Posterior vena cava (tissue), 2 donors: ENCODE data around the gene FCN1. TPM values are rescaled to one million over a fixed set of nuclear protein-coding genes. Genes with fewer than 3 reads are reported as not detected.
"Not testable (repeated sequence)": the region's sequence is repeated elsewhere in the genome, so short reads cannot be mapped to it uniquely, and the experiment has no call there.

ENCODE experiments used
- DNase-seq: peaks from one replicate; pipeline ENCODE4 v3.0.0-alpha.2; 2020; ENCODE audit warnings: low spot score
- intact Hi-C, 2 donors: fragments of 100-400 bp; cut with DNase I; formaldehyde crosslinking; loops; one replicate each; pipeline versions ENCODE4 v1.14.1 to v1.14.2; 2022 to 2023
- total RNA-seq, 2 donors: library from RNA; stranded (reverse); fragmentation: NEBNext Ultra II Directional; extraction: Animal tissue kit (Norgen Biotek cat#: 25700); gene quantifications; one replicate each; pipeline ENCODE4 v1.2.1, GENCODE V29; 2021
- donor health status: DM: yes; HTN: yes; CAD: no.
- donor health status: DM: yes; HTN: yes; CAD: no.

FCN1 gene
- total RNA-seq, 2 donors from 2014 or later, result 7.1 to 16.5 TPM

DNA sequence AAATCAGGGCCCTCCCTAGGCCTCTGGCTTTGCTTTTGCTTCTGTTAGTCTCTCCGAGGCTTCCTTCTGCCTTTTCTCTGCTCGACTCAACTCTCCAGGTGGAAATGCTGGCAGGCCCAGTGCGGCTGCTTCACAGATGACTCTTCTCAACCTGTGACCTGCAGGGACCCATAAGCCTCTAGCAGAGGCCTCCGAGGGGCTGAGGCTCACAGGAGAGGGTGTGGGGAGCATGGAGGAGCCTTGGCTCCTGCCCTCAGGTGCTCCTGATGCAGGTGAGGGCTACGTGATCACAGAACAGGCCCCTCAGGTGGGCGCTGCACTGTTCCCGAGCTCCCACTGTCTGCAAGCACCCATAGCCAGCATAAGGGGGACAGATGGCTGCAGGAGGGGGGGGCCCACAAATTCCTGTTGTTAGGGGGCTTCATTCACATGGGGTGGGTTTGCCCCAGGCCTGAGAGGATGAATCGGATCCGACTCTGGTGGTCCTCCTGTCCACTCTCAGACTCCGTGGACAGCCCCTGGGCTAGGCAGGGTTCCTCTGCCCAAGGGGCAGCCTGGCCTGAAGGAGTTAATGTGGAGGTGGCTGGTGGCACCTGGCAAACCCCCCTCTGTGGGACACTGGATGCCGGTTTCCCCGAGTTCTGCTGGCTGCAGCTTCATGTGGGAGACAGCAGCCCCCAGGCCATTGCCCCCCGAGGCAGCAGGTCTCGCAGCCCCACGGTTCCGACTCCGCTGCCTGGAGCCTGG is 48.0 kb downstream of the FCN1 start:
- intact Hi-C loops, result no loop called here
- peak; percentile 58 for DNase-seq

DNA sequence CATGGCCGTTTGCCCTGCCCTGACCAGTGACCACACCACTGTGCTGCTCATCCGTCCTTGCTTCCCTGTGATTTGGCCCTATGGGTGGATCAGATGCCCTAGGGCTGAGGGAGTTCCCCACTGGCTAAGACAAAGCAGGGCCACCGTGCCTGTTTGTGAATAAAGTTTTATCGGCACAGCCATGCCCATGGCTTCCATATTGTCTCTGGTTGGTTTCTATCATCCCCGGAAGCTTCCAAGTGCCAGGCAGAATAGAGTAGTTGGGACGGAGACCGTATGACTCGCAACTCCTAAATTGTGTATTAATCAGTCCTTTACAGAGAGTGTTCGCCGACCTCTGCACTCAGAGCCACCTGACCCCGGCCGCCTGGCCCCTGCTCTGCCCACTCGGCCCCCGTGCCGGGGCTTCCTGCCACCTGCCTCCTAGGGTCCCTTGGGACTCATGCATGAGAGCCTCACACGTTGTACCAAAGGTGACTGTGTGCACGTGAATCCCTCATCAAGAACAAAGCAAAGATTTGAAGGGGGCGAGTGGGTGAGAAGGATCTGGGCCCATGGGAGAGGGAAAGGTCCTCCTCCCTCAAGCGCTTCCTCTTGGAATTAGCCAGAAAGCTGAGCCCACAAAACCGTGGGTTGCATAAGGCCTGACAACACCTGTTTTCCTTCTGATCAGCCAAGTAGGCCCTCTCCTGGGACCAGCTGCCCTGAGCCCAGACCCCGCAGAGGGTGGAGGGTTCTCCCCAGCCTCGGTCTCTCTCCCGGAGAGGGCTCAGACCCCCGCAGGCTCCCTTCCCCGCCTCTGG is 48.8 kb downstream of the FCN1 start:
- intact Hi-C loops, result no loop called here
- no peak for DNase-seq

DNA sequence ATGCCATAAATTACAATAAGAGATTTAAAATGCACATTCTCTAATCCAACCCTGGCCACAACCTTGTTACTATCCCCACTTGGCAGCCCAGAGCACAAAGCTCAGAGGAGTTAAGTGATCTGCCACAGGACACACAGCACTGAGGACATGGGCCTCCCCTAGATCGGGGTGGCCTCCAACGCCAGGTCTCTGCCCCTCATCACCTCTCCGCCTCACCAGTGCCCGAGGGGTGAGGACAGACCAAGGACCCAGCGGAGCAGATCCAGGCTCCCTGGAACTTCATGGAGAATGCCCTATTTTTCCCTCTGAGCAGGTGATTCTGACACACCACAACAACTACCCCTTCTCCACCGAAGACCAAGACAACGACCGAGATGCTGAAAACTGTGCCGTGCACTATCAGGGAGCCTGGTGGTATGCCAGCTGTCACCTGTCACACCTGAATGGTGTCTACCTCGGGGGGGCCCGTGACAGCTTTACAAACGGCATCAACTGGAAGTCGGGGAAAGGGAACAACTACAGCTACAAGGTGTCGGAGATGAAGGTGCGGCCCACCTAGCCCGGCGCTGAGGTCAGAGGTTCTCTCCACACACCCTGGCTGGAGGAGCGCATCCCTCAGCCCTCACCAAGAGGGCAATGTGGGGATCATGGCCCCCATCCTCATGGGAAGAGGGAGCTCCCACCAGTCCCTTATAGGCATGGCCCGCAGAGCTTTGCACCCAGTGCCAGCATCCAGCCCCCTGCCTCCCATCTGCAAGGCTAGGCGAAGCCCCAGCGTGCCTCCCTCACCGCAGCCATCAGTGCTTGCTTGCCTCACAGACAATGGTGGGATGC is 49.6 kb downstream of the FCN1 start:
- DNase-seq, result no peak
- intact Hi-C loops, result no loop called here

DNA sequence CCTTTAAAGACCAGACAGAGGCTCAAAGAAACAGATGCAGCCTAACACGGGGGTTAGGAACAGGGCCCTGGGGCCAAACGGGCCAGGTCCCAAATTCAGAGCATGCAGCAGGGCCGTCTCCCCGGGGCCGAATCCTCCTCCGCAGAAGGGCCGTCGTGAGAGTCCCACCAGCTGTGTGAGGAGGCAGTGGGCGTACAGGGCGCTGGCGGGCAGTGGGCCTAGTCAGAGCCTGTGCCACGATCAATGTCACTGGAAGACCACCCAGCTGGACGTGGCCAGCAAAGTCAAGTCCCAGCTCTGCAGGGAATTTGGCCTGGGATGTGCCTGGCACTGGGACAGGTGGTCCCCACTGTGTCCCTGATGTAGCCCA is 52.9 kb downstream of the FCN1 start:
- DNase-seq, result no peak
- intact Hi-C loops, result no loop called here

DNA sequence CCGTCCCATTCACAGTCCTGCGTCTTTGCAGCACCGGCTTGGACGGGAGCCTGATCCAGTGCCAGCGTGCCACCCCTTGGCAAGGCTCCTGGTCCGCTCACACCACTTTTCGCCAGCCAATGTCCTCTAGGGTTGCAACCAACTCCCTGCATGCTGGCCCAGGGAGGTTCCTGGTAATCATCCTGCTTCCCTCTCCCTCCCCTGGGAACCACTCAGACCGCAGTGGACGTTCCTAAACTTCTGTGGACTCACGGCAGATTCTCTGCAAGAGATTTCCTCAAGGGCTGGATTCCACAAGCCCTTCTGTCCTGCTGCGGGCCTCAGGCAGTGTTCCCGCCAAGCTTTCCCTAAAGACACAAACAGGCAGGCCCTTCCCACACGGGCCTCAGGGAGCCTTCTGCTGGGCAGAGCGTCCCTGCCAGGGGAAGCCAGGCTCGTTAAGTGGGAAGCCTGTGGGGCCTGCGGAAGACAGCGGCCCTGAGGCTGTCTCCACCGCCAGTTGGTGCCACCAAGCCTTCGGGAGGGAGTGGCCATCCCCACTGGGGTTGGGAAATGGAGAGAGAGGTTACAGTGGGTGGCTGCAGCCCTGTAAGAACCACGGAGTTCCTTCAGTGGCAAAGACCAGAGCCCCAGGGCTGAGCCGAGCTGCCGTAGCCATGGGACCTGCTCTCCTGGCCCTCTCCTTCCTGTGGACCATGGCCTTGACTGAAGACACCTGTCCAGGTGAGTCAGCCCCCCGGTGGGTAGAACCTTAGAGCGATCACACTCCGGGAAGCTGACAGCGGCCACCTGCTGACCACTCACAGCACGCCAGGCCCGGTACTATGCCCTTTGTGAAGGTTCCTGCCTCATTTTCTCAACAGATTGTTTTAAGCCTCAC is 53.5 kb downstream of the FCN1 start:
- no peak for DNase-seq
- intact Hi-C loops, result no loop called here

DNA sequence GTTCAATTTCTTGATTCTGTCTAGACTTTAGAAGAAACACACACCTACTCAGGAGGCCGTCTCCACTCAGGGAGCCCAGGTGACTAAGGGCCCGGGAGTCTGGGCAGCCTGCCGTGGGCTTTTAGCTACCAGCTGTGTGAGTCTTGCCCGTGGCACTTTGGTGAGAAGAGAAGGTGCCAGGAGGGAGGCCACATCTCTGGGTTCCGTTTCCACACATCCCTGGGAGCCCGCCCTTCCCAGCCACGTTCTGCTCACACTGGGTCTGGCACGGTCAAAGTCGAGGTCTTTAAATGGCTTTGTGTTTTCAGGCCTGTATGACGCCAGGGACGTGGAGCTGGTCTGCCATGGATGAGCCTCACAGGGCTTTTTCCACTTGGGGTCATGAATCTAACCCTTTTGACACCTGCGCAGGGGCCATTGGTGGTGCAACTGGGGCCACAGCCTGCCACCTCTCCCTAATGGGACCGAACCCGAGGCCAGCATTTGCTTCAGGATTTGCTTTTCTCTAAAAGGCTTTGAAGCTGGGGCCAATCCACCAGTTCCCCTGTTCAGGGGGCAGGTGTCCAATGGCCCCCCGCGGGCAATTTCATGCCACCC is 54.3 kb downstream of the FCN1 start:
- intact Hi-C loops, result no loop called here
- DNase-seq, result no peak

DNA sequence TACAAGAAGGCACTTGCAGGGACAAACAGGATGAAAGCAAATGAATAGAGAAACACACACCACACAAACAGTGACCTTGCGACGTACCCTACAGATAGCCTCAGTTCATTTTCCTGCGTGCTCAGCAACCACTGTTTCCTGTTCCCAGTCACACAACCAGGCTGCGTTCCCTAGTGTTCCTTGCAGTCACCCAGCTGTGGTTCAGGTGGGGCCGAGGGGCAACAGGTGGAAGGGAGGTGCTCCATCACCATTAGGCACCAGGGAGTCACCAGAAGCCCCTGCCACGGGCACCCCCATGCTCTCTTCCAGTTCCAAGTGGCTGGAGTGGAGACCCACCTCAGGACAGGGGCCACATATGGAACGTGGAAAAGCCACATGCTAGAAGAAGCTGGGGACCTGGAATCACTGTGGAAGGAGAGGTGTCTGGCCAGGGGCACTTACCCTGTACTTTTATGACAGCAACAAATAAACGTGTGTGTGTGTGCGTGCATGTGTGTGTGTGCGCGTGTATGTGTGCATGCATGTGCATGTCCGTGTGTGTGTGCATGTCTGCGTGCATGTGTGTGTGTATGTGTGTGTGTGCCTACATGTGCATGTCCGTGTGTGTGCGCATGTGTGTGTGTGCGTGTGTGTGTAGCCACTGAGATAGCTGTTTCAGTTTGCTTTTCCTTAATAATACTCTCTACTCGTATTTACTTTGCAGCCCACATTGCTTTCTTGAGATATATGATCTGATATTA is 55.9 kb downstream of the FCN1 start:
- DNase-seq, result no peak
- intact Hi-C loops, result no loop called here

DNA sequence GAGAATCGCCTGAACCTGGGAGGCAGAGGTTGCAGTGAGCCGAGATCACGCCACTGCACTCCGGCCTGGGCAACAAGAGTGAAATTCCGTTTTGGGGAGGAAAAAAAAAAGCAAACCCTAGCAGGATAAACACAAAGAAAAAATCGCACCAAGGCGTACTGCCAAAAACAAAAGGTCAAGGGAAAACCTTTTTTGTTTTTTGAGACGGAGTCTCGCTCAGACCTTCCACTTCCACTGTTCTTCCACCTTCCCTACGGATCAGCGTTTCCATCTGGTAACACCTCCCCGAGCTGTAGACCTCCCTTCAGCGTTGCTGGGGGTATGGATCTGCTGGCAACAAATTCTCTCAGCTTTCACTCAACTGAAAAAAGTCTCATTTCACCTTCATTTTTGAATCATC is 57.2 kb downstream of the FCN1 start:
- intact Hi-C loops, result no loop called here

DNA sequence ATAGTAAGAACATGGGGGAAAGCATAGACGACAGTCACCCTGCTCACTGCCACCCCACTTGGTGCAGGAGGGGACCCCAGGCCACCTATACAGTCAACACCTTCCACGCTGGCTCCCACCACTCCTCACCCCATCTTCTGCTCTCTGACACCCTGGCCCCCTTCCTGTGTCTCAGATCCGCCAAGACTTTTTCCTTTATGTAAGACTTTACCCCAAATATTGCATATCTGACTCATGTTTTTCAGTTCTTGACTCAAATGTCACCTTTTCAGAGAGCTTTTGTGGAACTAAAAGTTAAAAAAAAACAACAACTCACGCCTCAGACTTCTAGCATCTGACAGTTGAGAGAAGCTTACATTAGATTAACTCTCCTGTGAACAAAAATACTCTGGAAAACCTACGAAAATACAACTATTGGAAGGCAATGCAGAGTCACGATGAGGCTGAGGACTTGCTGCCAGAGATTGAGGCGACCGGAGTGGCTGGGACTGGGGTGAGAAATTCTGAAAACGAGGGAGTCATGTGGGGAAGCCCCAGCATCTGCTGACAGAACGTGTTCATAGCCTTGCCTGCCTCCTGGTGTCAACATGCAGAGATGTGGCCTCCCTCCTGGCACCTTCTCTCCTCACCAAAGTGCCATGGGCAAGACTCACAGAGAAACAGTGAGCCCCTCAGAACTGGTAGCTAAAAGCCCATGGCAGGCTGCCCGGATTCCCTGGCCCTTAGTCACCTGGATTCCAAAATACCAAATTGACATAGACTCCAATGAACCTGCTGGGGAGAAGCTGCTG is 59.5 kb downstream of the FCN1 start:
- DNase-seq, result peak; percentile 79
- intact Hi-C loops, result no loop called here

More for the DNA sequence above, 57.2 kb downstream of the FCN1 start:
- DNase-seq, result no peak

DNA sequence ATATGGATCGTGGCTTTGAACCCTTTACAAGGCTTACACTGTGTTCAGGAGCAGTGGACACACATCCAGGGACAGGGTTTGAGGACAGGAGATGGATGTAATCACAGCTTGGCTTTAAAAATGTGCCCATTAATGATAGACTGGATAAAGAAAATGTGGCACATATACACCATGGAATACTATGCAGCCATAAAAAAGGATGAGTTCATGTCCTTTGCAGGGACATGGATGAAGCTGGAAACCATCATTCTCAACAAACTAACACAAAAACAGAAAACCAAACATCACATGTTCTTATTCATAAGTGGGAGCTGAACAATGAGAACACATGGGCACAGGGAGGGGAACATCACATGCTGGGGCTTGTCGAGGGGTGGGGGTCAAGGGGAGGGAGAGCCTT is 60.3 kb downstream of the FCN1 start:
- DNase-seq, intact Hi-C loops: not testable (repeated sequence)

DNA sequence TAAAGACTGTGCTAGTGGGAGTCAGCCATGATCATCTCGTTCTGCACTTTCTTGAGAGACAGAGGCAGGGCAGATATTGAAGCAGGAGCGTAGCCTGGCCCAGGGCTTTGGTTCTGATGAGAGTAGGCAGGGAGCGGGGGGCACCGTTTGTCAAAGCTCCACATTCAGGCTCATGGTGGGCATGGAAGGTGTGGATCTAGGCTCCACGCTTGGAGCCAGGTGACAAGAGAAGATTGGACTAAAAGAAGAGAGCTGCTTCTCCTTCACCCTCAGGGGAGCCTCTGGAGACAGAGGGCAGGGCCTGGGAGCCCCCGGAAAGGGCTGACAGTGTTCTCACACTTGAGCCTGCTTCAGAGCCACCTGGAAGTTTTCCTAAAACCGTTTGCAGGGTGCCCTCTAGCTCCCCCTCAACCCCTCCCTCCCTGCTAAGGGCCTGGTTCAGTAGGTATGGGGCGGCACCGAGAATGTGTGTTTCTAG is 61.8 kb downstream of the FCN1 start:
- no peak for DNase-seq
- intact Hi-C loops, result no loop called here

Other genes starting within 250 kb of the FCN1 start
- gene FCN2, start 37.1 kb downstream of the FCN1 start, total RNA-seq, result not detected
- 10 to 100 TPM; 29.2 to 38.2 TPM for gene OLFM1, start 169.8 kb upstream of the FCN1 start, total RNA-seq